Mesendoderm (in vitro differentiated cells): ENCODE measurements around the gene SOST. TPM values are rescaled to one million over a fixed set of nuclear protein-coding genes. Genes with fewer than 3 reads are reported as not detected.

Experiments
- DNase-seq: peaks from one replicate; pipeline ENCODE4 v3.0.0; 2013
- H2AK5ac ChIP-seq: 2 replicates; pipeline ENCODE4 v1.6.1; 2013; ENCODE audit warnings: low read length, inconsistent platforms
- H2BK120ac ChIP-seq: 2 replicates; pipeline ENCODE4 v1.6.1; 2013; ENCODE audit warnings: low read depth, mild to moderate bottlenecking, low read length, moderate library complexity, mixed read lengths
- H2BK15ac ChIP-seq: replicated peaks from 2 replicates; pipeline ENCODE4 v1.6.1; 2013; ENCODE audit warnings: low read depth, mild to moderate bottlenecking, moderate library complexity
- H2BK5ac ChIP-seq: 2 replicates; pipeline ENCODE4 v1.6.1; 2013; ENCODE audit warnings: low read length, inconsistent platforms
- H3K18ac ChIP-seq: 2 replicates; pipeline ENCODE4 v1.6.1; 2013; ENCODE audit warnings: mild to moderate bottlenecking, low read length, mixed read lengths
- H3K23ac ChIP-seq: one replicate; pipeline ENCODE4 v1.6.1; 2013; ENCODE audit warnings: low read length
- H3K27ac ChIP-seq: 2 replicates; pipeline ENCODE4 v1.5.1; 2013; ENCODE audit warnings: low read depth, mild to moderate bottlenecking, inconsistent platforms, low read length, moderate library complexity
- H3K27me3 ChIP-seq: 2 replicates; pipeline ENCODE4 v1.6.1; 2013; ENCODE audit warnings: low read length, control low read depth, mild to moderate bottlenecking, inconsistent platforms; ENCODE audit not compliant: insufficient read depth, poor library complexity
- H3K36me3 ChIP-seq: 2 replicates; pipeline ENCODE4 v1.6.1; 2013; ENCODE audit warnings: low read length, inconsistent platforms; ENCODE audit not compliant: control insufficient read depth, insufficient read depth
- H3K4ac ChIP-seq: one replicate; pipeline ENCODE4 v1.6.1; 2013; ENCODE audit warnings: low read depth, mild to moderate bottlenecking, low read length, moderate library complexity
- H3K4me1 ChIP-seq: 2 replicates; pipeline ENCODE4 v1.6.1; 2013; ENCODE audit warnings: low read depth, low read length, inconsistent platforms; ENCODE audit not compliant: control insufficient read depth
- H3K4me2 ChIP-seq: 2 replicates; pipeline ENCODE4 v1.6.1; 2013; ENCODE audit warnings: low read length
- H3K4me3 ChIP-seq: 2 replicates; pipeline ENCODE4 v1.5.1; 2013; ENCODE audit warnings: mild to moderate bottlenecking, low read length
- H3K56ac ChIP-seq: one replicate; pipeline ENCODE4 v1.6.1; 2013; ENCODE audit warnings: low read length
- H3K79me1 ChIP-seq: 2 replicates; pipeline ENCODE4 v1.6.1; 2013; ENCODE audit warnings: low read length, inconsistent platforms
- H3K79me2 ChIP-seq: 2 replicates; pipeline ENCODE4 v1.6.1; 2013; ENCODE audit warnings: mild to moderate bottlenecking, low read length; ENCODE audit not compliant: control insufficient read depth, insufficient read depth
- H3K9ac ChIP-seq: 2 replicates; pipeline ENCODE4 v1.6.1; 2013; ENCODE audit warnings: low read length, inconsistent platforms
- H4K5ac ChIP-seq: one replicate; pipeline ENCODE4 v1.6.1; 2013; ENCODE audit warnings: low read length
- H4K8ac ChIP-seq: one replicate; pipeline ENCODE4 v1.6.1; 2013; ENCODE audit warnings: low read depth, mild to moderate bottlenecking, control low read depth, low read length, moderate library complexity
- WGBS: extraction: QIAGEN DNeasy Blood & Tissue Kit; methylation state at CpG from one replicate; pipeline ENCODE4 v1.1.7; 2013; ENCODE audit warnings: low lambda C conversion rate, missing lambda C conversion rate; ENCODE audit not compliant: insufficient coverage; ENCODE audit errors: extremely low coverage; 5-methylcytosine and 5-hydroxymethylcytosine counted together
- polyA plus RNA-seq, 2 experiments: library from polyadenylated mRNA; stranded (reverse); fragments of 200-250 nt; gene quantifications; one replicate each; pipeline ENCODE4 v1.2.3, GENCODE V29; 2013

SOST gene
- polyA plus RNA-seq (2013, experiment 1 of 2), result 0.13 TPM
- polyA plus RNA-seq (2013, experiment 2 of 2), result 0.14 TPM

GRCh38 chr17:43758497-43759174 lies at the start of gene SOST:
Gene SOST (minus strand): TSS chr17:43758791. CDS start chr17:43758741, 50 bp downstream.
- Histone ChIP-seq H3K56ac (no peak within 1 kb of the TSS), H3K79me2 (no peaks in the 10 kb centered on the region), H3K23ac (no peak within 1 kb of the TSS), H2AK5ac (no peak within 1 kb of the TSS), H3K27ac (no peak within 1 kb of the TSS), H3K9ac (no peak within 1 kb of the TSS), H3K4me2 (no peak within 1 kb of the TSS), H4K8ac (no peak within 1 kb of the TSS), H3K4ac (no peak within 1 kb of the TSS), H3K79me1 (no peaks in the 10 kb centered on the region), H3K18ac (no peak within 1 kb of the TSS), H3K36me3 (no peaks in the 10 kb centered on the region), H3K4me3 (no peak within 1 kb of the TSS), H3K4me1 (no peaks in the 10 kb centered on the region), H3K27me3 (no peaks in the 10 kb centered on the region), H2BK15ac (no peak within 1 kb of the TSS), H2BK5ac (no peak within 1 kb of the TSS), H4K5ac (no peak within 1 kb of the TSS), H2BK120ac (no peak within 1 kb of the TSS)
- no CpG with 5 or more reads among the region's 24 CpGs for WGBS
- no peak for DNase-seq

GRCh38 chr17:43808076-43808475 lies 49.5 kb upstream of the SOST start:
- WGBS, result no CpG with 5 or more reads among the region's 4 CpGs
- no peak for DNase-seq
- Histone ChIP-seq H2BK15ac (no peak overlapping the region), H4K8ac (no peak overlapping the region), H3K4me2 (no peak overlapping the region), H2AK5ac (no peak overlapping the region), H2BK5ac (no peak overlapping the region), H3K56ac (no peak overlapping the region), H3K18ac (no peak overlapping the region), H3K27me3 (no peaks in the 10 kb centered on the region), H3K4ac (no peak overlapping the region), H3K36me3 (no peaks in the 10 kb centered on the region), H3K4me3 (no peak overlapping the region), H3K27ac (no peak overlapping the region), H2BK120ac (no peak overlapping the region), H3K79me1 (no peaks in the 10 kb centered on the region), H3K79me2 (no peaks in the 10 kb centered on the region), H3K23ac (no peak overlapping the region), H3K9ac (no peak overlapping the region), H3K4me1 (no peaks in the 10 kb centered on the region), H4K5ac (no peak overlapping the region)

GRCh38 chr17:43805117-43805516 lies 46.5 kb upstream of the SOST start:
- no peak overlapping the region for H3K18ac ChIP-seq
- no peak overlapping the region for H2BK15ac ChIP-seq
- H3K4ac ChIP-seq, result no peak overlapping the region
- no peak for DNase-seq
- H3K56ac ChIP-seq, result no peak overlapping the region
- H2BK120ac ChIP-seq, result no peak overlapping the region
- H2BK5ac ChIP-seq, result no peak overlapping the region
- H3K4me2 ChIP-seq, result no peak overlapping the region
- no peaks in the 10 kb centered on the region for H3K36me3 ChIP-seq
- no peak overlapping the region for H3K23ac ChIP-seq
- H4K5ac ChIP-seq, result no peak overlapping the region
- H3K27me3 ChIP-seq, result no peaks in the 10 kb centered on the region
- no peak overlapping the region for H2AK5ac ChIP-seq
- no peak overlapping the region for H4K8ac ChIP-seq
- no peak overlapping the region for H3K27ac ChIP-seq
- H3K4me3 ChIP-seq, result no peak overlapping the region
- no peaks in the 10 kb centered on the region for H3K79me2 ChIP-seq
- H3K79me1 ChIP-seq, result no peaks in the 10 kb centered on the region
- H3K9ac ChIP-seq, result no peak overlapping the region
- no peaks in the 10 kb centered on the region for H3K4me1 ChIP-seq

- no peak overlapping the region for H3K4me3 ChIP-seq
- no peaks in the 10 kb centered on the region for H3K36me3 ChIP-seq
- H2BK15ac ChIP-seq, result no peak overlapping the region
- H3K56ac ChIP-seq, result no peak overlapping the region
- WGBS, result no CpG with 5 or more reads among the region's 4 CpGs
- H4K5ac ChIP-seq, result no peak overlapping the region
- peak; percentile 32 for DNase-seq
- H3K4ac ChIP-seq, result no peak overlapping the region
- no peak overlapping the region for H3K4me2 ChIP-seq
- no peak overlapping the region for H2BK120ac ChIP-seq
- no peak overlapping the region for H3K9ac ChIP-seq
- no peak overlapping the region for H2BK5ac ChIP-seq
- no peak overlapping the region for H3K18ac ChIP-seq
- H3K27ac ChIP-seq, result no peak overlapping the region
- H2AK5ac ChIP-seq, result no peak overlapping the region
- no peaks in the 10 kb centered on the region for H3K4me1 ChIP-seq
- H3K79me2 ChIP-seq, result no peaks in the 10 kb centered on the region
- no peaks in the 10 kb centered on the region for H3K79me1 ChIP-seq
- H3K27me3 ChIP-seq, result no peaks in the 10 kb centered on the region
- H3K23ac ChIP-seq, result no peak overlapping the region
- no peak overlapping the region for H4K8ac ChIP-seq
Measured at GRCh38 chr17:43803758-43804157, 45.2 kb upstream of the SOST start.

- H3K4me1 ChIP-seq, result no peaks in the 10 kb centered on the region
- no peak overlapping the region for H2BK5ac ChIP-seq
- DNase-seq, result no peak
- no CpG with 5 or more reads among the region's 3 CpGs for WGBS
- H3K4ac ChIP-seq, result no peak overlapping the region
- no peaks in the 10 kb centered on the region for H3K27me3 ChIP-seq
- no peak overlapping the region for H2BK15ac ChIP-seq
- no peaks in the 10 kb centered on the region for H3K79me1 ChIP-seq
- no peak overlapping the region for H3K18ac ChIP-seq
- no peak overlapping the region for H3K56ac ChIP-seq
- no peak overlapping the region for H3K4me3 ChIP-seq
- H4K8ac ChIP-seq, result no peak overlapping the region
- no peak overlapping the region for H3K4me2 ChIP-seq
- H3K36me3 ChIP-seq, result no peaks in the 10 kb centered on the region
- no peak overlapping the region for H3K9ac ChIP-seq
- no peaks in the 10 kb centered on the region for H3K79me2 ChIP-seq
- no peak overlapping the region for H3K27ac ChIP-seq
- H3K23ac ChIP-seq, result no peak overlapping the region
- H4K5ac ChIP-seq, result no peak overlapping the region
- H2AK5ac ChIP-seq, result no peak overlapping the region
- H2BK120ac ChIP-seq, result no peak overlapping the region
Measured at GRCh38 chr17:43801844-43802243, 43.3 kb upstream of the SOST start.

- H2AK5ac ChIP-seq, result no peak overlapping the region
- no peak overlapping the region for H3K9ac ChIP-seq
- H3K36me3 ChIP-seq, result no peaks in the 10 kb centered on the region
- no peak for DNase-seq
- no peaks in the 10 kb centered on the region for H3K27me3 ChIP-seq
- H3K79me2 ChIP-seq, result no peaks in the 10 kb centered on the region
- no peaks in the 10 kb centered on the region for H3K4me1 ChIP-seq
- H3K79me1 ChIP-seq, result no peaks in the 10 kb centered on the region
- H2BK120ac ChIP-seq, result no peak overlapping the region
- H4K5ac ChIP-seq, result no peak overlapping the region
- no peak overlapping the region for H3K27ac ChIP-seq
- H4K8ac ChIP-seq, result no peak overlapping the region
- no peak overlapping the region for H3K4me2 ChIP-seq
- no peak overlapping the region for H3K18ac ChIP-seq
- H3K56ac ChIP-seq, result no peak overlapping the region
- no peak overlapping the region for H3K4me3 ChIP-seq
- H3K23ac ChIP-seq, result no peak overlapping the region
- no peak overlapping the region for H3K4ac ChIP-seq
- no CpG with 5 or more reads among the region's 3 CpGs for WGBS
- H2BK15ac ChIP-seq, result no peak overlapping the region
- no peak overlapping the region for H2BK5ac ChIP-seq
Measured at GRCh38 chr17:43800736-43801135, 42.1 kb upstream of the SOST start.
